Measurements from ENCODE around the gene IRAK1. TPM values are rescaled to one million over a fixed set of nuclear protein-coding genes. Genes with fewer than 3 reads are reported as not detected.

Gene IRAK1
- total and polyA plus RNA-seq, 10 of the 15 experiments (the other 5 are each of a cell fraction or from before 2014, with no cell fraction given), result 4.2 to 136 (median 39.5) TPM

DNA sequence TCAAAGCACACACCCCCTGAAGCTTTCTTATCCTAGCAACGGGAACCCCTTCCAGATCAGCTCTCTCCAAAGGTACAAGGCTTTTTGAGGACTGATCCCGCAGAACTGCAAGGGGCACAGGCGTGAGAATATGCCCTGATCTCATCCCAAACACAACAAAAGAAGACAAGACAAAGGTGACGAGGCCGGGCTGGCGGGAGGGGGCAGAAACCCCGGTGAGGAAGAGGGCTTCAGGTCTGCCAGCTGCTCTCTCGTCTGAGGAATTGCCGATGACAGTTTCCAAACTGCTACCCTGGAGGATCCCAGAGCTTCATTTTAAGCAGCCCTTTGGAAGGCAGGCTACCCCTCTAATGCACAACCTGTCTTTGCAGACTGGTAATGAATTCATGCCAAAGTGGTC, 51.4 kb downstream of the IRAK1 start:
- Histone ChIP-seq H3K9me3 (replicated peaks; ENCODE audit: control insufficient read depth, insufficient read depth, low read length) (no peaks in the 10 kb centered on the region), H3K36me3 (ENCODE audit: control insufficient read depth in 2 of 2, insufficient read depth in 2 of 2, low read length in 1 of 2) (peaks cover 5 to 6% of the 10 kb centered on the region in 2 experiments; a peak in 3 of 4 replicates), H3K4me3 (peak overlapping the region; percentile 80), H3K4me2 (ENCODE audit: control insufficient read depth, insufficient read depth) (peak overlapping the region; percentile 81), H3K4me1 (ENCODE audit: control insufficient read depth, insufficient read depth, low read length) (peaks cover 9% of the 10 kb centered on the region), H3K27ac (ENCODE audit: control insufficient read depth, insufficient read depth) (peak overlapping the region; percentile 50; the same call in 1 of the 2 replicates), H3K27me3 (replicated peaks in 1 of 2; ENCODE audit: control insufficient read depth in 2 of 2, insufficient read depth in 2 of 2, low read length in 1 of 2) (no peaks in the 10 kb centered on the region), H2AFZ (ENCODE audit: control insufficient read depth, low read depth, low read length) (no peak overlapping the region), H3K9ac (ENCODE audit: control insufficient read depth, insufficient read depth, low read length) (peak overlapping the region; percentile 74), H4K20me1 (ENCODE audit: control insufficient read depth, insufficient read depth) (no peaks in the 10 kb centered on the region; the same call in 1 of the 2 replicates), H3K79me2 (ENCODE audit: control insufficient read depth, insufficient read depth, low read length) (peaks cover 73% of the 10 kb centered on the region)
- ChIA-PET CTCF (interaction anchor here (0.7 to 5.9 kb wide), 11 partner anchors 7 to 205 kb away, joined by 3 to 35 read pairs (median 5); no protein-coding TSS in a partner anchor), SMC1A (ENCODE audit: uncharacterized antibody, unreplicated experiment) (interaction anchor here (1.0 to 4.7 kb wide), 8 partner anchors 13 to 52 kb away, joined by 3 to 21 read pairs (median 6); partner anchors contain the start of gene ARHGAP4), RAD21 (ENCODE audit: unreplicated experiment) (interaction anchor here (1.1 to 6.4 kb wide), 7 partner anchors 12 to 53 kb away, joined by 3 to 48 read pairs (median 8); partner anchors contain the start of gene ARHGAP4), POLR2A (interaction anchor here (0.9 to 7.9 kb wide), 8 partner anchors 13 to 63 kb away, joined by 3 to 68 read pairs (median 5); partner anchors contain the start of gene ARHGAP4)
- DNase-seq (ENCODE audit: low read depth, low spot score), result no peak
- WGBS (ENCODE audit: insufficient coverage, insufficient replicate concordance, low lambda C conversion rate, missing lambda C conversion rate), result 45% methylated on average over 9 of the region's 9 CpGs
- in situ Hi-C loops (cut with MboI), result loop anchor here (10.0 kb wide), 1 partner anchor 1013 kb away; no protein-coding TSS in a partner anchor
- FAIRE-seq, result no peak
- BruUV-seq (replicated peaks), result no TSS peak
- intact Hi-C loops (cut with micrococcal nuclease; ENCODE audit: unreplicated experiment), result no loop called here
- ATAC-seq, result no peak
- TF ChIP-seq KDM1A (IDR thresholded peaks at IDR 0.05; ENCODE audit: borderline replicate concordance) (no peak), WRNIP1 (IDR thresholded peaks at IDR 0.05; ENCODE audit: borderline replicate concordance, low read depth, low read length) (no peak), HDAC2 (IDR thresholded peaks at IDR 0.05) (no peak), RFX5 (IDR thresholded peaks at IDR 0.05; ENCODE audit: low read depth, low read length) (no peak), POU2F2 (IDR thresholded peaks at IDR 0.05; ENCODE audit: borderline replicate concordance, low read depth, low read length) (no peak), NFIC (IDR thresholded peaks at IDR 0.05; ENCODE audit: low read depth, low read length) (no peak), MEF2B (IDR thresholded peaks at IDR 0.05; ENCODE audit: partially characterized antibody, poor library complexity, severe bottlenecking) (no peak)
